ENCODE results near the gene DAB2IP.
"Not testable (repeated sequence)": the region's sequence is repeated elsewhere in the genome, so short reads cannot be mapped to it uniquely, and the experiment has no call there.

Gene DAB2IP

GRCh38 chr9:121794334-121794733 lies 142.9 kb downstream of the DAB2IP start:
- DNase-seq (ENCODE audit: low read depth) = not testable (repeated sequence)

- no peak for DNase-seq (ENCODE audit: low read depth)
Measured at GRCh38 chr9:121797081-121797480, 145.6 kb downstream of the DAB2IP start.

- no peak for DNase-seq (ENCODE audit: low read depth)
Measured at GRCh38 chr9:121798941-121799340, 147.5 kb downstream of the DAB2IP start.

GRCh38 chr9:121800376-121800775 lies 148.9 kb downstream of the DAB2IP start:
- no peak for DNase-seq (ENCODE audit: low read depth)

DNA sequence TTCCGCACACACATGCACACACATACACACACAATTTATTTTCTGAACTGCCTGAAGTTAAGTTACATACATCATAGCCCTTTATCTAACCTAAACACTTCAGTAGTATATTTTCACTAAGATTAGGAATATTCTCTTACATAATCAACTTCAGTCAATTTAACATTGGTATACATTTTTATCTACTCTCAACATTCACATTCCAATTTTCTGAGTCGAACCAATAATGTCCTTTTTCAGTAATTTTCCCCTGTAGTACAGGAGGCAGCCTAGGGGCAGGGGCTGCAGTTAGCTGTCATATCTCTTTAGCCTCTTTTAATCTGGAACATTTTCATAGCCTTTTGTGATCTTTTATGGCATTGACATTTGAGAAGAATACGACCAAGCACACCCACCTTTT lies 150.1 kb downstream of the DAB2IP start:
- no peak for DNase-seq (ENCODE audit: low read depth)

- no peak for DNase-seq (ENCODE audit: low read depth)
Measured at GRCh38 chr9:121802753-121803152, 151.3 kb downstream of the DAB2IP start.

- DNase-seq (ENCODE audit: low read depth) = no peak
Measured at GRCh38 chr9:121807069-121807822, 155.8 kb downstream of the DAB2IP start.

DNA sequence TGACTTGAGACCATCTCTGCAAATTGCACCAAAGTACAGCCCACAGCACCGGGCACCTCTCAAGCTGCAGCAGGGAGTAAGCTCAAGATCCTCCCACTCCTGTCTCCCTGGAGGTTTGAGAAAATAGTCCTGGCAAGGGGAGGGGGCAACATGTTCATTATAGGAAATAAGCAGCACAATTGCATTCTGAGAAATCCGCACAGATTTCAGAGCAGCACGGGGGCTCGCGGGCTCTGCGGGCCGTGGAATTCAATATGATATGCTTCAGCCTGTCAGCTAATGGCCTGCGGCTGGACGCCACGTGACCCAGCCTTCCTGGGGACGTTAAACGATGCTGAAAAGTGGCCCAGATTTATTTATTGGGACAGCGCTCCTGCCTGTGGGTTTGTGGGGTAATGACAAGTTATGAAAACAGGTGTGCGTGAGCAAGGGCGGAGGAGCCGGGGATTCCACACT lies 156.4 kb downstream of the DAB2IP start:
- no peak for DNase-seq (ENCODE audit: low read depth)

- no peak for DNase-seq (ENCODE audit: low read depth)
Measured at GRCh38 chr9:121808781-121809180, 157.3 kb downstream of the DAB2IP start.

DNA sequence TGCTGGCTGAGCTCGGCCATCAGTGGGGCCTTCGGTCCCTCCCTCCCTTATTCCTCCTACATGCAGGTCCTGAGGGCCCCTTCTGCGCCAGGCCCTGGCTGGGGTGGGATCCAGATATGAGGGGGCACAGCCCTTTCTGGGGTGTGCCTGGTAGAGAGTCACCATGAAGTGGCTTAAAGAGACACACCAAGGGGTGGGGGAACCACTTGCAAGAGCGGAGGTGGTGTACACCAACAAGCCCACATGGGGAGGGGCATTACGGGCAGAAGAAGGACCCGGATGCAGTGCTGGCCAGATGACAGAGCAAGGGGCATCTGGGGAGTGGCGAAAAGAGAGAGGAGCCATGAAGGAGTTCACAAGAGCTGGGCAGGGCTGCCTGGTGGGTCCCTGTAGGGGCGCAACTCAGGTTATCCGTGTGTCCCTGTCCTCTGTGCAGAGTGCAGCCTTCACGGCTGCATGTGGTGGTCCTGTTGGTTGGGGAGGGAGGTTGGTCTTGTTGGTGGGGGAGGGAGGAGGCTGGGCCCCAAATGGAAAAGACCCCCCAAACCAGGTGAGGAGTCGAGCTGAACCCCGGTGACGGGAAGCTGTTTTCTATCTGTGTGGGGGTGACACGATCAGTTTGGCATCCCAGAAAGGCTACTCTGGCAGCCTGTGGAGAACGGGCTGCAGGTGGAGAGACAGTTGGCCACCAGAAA lies 158.1 kb downstream of the DAB2IP start:
- no peak for DNase-seq (ENCODE audit: low read depth)

DNA sequence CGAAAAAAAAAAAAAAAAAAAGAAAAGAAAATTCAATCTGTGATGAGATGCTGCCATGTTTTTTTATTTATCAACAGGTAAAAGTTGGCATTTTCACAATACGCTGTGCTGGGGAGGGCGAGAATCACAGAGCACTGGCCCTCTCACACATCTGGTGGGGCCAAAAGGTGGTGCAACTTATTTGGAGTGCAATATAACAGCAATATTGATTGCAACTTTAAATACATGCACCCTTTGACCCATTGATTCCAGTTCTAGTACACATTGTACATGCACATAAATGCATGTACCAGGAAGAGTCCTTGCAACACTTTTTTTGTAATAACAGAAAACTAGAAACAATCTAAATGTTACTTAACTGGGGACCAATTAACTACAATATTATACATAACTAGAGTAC lies 159.1 kb downstream of the DAB2IP start:
- DNase-seq (ENCODE audit: low read depth) = no peak

DNA sequence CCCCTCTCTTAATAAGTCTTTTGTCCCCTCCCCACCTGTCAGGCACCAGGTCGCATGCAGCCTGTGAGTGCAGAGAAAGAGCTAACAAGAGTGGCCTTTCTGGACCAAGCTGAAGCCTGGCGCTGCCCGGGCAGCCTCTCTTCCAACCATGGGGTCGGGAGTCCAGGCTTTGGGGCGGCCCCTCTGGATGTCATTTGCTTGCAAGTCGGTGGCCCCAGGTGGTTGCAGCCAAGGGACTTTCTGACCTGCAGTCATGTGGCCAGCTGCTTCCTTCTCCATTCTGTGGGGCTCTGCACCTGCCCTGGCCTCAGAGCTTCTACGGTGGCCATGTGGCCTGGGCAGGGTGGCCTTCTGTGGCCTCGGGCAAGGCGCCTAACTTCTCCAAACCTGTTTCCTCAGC lies 159.7 kb downstream of the DAB2IP start:
- no peak for DNase-seq (ENCODE audit: low read depth)

- no peak for DNase-seq (ENCODE audit: low read depth)
Measured at GRCh38 chr9:121811751-121812150, 160.3 kb downstream of the DAB2IP start.

- no peak for DNase-seq (ENCODE audit: low read depth)
Measured at GRCh38 chr9:121812159-121812735, 160.8 kb downstream of the DAB2IP start.

DNA sequence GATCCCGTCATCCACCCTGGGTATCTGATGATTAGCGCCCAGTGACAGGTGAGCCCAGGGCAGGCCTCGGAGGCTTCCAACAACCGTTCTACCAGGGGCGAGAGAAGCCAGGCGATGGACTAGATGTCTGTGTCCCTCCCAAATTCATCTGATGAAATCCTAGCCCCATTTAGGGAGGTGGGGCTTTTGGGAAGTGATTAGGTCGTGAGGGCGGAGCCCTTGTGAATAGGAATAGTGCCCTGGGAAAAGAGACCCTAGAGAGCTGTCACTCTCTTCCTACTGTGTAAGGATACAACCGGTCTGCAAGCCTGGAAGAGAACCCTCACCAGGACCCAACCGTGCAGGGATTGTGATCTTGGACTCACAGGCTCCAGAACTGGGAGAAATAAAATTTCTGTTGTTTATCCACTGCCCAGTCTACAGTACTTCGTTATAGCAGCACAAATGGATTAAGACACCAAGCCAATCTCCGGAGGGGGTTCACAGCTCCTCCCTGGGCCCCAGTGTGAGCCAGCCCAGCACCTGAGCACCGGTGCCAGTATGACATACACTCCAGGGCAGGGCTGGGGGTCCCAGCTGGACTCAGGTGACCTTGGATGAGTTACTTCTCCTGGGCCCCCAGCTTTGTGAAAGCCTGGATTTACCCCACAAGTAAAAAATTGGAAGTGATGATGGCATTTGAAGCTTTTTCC lies 162.2 kb downstream of the DAB2IP start:
- no peak for DNase-seq (ENCODE audit: low read depth)

GRCh38 chr9:121814594-121814993 lies 163.2 kb downstream of the DAB2IP start:
- no peak for DNase-seq (ENCODE audit: low read depth)

DNA sequence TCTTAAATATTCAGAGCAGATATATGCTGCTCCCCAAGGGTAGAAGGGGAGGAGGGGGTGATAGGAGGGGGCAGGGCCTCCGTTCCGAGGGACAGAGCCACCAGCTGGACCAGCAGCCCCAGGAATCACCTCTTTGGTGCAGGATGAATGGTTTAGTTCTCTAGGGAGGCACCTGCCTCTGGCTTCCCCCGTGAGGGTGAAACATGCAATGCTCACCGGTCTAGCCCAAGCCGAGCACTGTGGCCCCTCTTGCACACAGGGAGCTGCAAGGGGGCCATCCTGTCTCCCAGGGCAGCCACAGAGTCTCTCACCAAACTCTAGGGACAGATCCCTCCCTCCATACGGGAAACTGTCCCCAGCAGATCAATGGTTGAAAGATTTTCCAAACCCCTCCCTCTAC lies 163.7 kb downstream of the DAB2IP start:
- DNase-seq (ENCODE audit: low read depth) = no peak

- DNase-seq (ENCODE audit: low read depth) = no peak
Measured at GRCh38 chr9:121815546-121816448, 164.4 kb downstream of the DAB2IP start.

GRCh38 chr9:121816449-121816817 lies 165.0 kb downstream of the DAB2IP start:
- DNase-seq (ENCODE audit: low read depth) = no peak

DNA sequence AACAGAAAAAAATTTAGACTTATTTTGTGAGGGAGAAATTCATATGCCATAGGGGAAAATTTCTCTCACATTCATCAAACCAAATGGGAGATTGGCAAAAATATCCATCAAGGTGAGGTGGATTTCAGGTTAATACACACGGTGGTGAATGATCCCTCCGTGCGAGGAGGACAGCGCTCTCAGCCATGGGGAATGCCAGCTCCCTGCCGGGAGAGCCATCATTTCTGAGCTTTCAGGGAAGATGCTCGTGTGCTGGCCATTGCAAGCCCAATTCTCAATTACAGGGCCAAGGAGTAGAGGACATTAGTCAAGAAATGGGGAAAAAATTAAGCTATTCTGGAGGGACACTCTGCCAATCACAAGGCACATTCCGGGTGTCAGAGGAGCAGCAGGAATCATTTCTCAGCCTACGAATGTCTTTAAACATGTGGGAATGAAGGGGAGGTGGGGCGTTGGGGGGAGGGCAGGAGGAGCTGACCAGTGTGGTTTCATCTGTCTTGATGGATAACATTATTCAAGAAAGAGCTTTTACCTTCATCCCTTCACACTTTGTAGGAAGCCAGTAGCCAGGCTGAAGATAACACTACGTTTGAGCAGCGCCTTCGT lies 165.5 kb downstream of the DAB2IP start:
- no peak for DNase-seq (ENCODE audit: low read depth)

DNA sequence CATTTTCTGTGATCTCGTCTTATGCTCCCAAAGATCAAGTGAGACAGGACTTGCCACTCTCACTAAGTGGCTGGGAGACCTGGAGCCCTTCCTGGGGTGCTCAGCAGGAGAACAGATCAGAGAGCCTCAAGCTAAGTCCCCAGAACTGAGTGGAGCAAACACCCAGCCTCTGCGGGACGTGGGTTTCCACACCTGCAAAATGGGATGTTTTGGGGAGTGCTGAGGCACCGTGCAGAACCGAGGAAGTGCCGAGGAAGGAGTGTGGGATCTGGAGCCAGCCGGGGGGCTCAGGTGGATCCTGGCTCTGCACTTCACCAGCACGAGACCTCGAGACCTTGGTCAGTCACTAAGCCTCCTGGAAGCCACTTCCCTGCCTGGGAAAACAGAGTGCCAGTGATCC lies 166.0 kb downstream of the DAB2IP start:
- DNase-seq (ENCODE audit: low read depth) = no peak

All from stimulated activated CD8-positive, alpha-beta memory T cell treated with anti-CD3 and anti-CD28 coated beads, Interleukin-12 subunit alpha, Interleukin-12 subunit beta, amount 100 ng/mL, for 1 hour (primary cell).